Measurements from ENCODE around the gene NCOA4. TPM values are rescaled to one million over a fixed set of nuclear protein-coding genes. Genes with fewer than 3 reads are reported as not detected.
A peak's percentile ranks its signal among the peaks of the same experiment; 100 is the strongest.

NCOA4 gene
- total RNA-seq, 1 experiment from 2014 or later, result 69.4 TPM

- TF ChIP-seq ZNF425 (CRISPR knock-in tag; conservative IDR thresholded peaks at IDR 0.05) (no peak), ETV6 (CRISPR knock-in tag; IDR thresholded peaks at IDR 0.05) (no peak), ESRRA (CRISPR knock-in tag; IDR thresholded peaks at IDR 0.05; ENCODE audit: borderline replicate concordance) (no peak), MAX (CRISPR knock-in tag; IDR thresholded peaks at IDR 0.05) (0 out of 2 replicates have a peak, but pooled peaks have one; percentile 42), FOXK1 (CRISPR knock-in tag; IDR thresholded peaks at IDR 0.05) (peak; percentile 32; the same call in 1 of the 2 replicates)
These were observed at the start of gene NCOA4 (continued) for GRCh38 chr10:46030091-46030937.

- Mint-ChIP-seq H3K4me1 (peaks cover 2% of the 10 kb centered on the region; the same call in 1 of the 2 replicates), H3K4me3 (no peak overlapping the region), H3K27ac (no peak overlapping the region), H3K27me3 (ENCODE audit: low read depth) (no peaks in the 10 kb centered on the region; the same call in none of the 2 replicates), H3K9me3 (peaks cover 9% of the 10 kb centered on the region; the same call in 1 of the 2 replicates), H3K36me3 (no peaks in the 10 kb centered on the region)
- CTCF ChIA-PET, result no interaction called here
- POLR2A ChIA-PET, result no interaction called here
- TF ChIP-seq SMAD3 (CRISPR knock-in tag; IDR thresholded peaks at IDR 0.05; ENCODE audit: borderline replicate concordance) (no peak), JAZF1 (CRISPR knock-in tag; IDR thresholded peaks at IDR 0.05) (no peak), AFF4 (CRISPR knock-in tag; IDR thresholded peaks at IDR 0.05; ENCODE audit: borderline replicate concordance) (no peak), IRF1 (CRISPR knock-in tag; IDR thresholded peaks at IDR 0.05) (no peak), TCF7 (CRISPR knock-in tag; IDR thresholded peaks at IDR 0.05; ENCODE audit: low read depth) (no peak), TP53 (CRISPR knock-in tag; IDR thresholded peaks at IDR 0.05) (no peak), E2F5 (CRISPR knock-in tag; IDR thresholded peaks at IDR 0.05) (no peak), ZNF263 (CRISPR knock-in tag; IDR thresholded peaks at IDR 0.05; ENCODE audit: low read depth) (no peak), ZNF317 (CRISPR knock-in tag; IDR thresholded peaks at IDR 0.05; ENCODE audit: borderline replicate concordance, low read depth) (no peak), TEAD4 (CRISPR knock-in tag; IDR thresholded peaks at IDR 0.05) (no peak), SP1 (CRISPR knock-in tag; conservative IDR thresholded peaks at IDR 0.05) (no peak), ZSCAN18 (CRISPR knock-in tag; IDR thresholded peaks at IDR 0.05) (no peak), HMGXB4 (CRISPR knock-in tag; IDR thresholded peaks at IDR 0.05) (no peak), NR2C2 (CRISPR knock-in tag; IDR thresholded peaks at IDR 0.05) (no peak), FOXJ3 (CRISPR knock-in tag; IDR thresholded peaks at IDR 0.05; ENCODE audit: borderline replicate concordance) (no peak), NFATC4 (CRISPR knock-in tag; IDR thresholded peaks at IDR 0.05) (no peak), ETV6 (CRISPR knock-in tag; IDR thresholded peaks at IDR 0.05) (no peak)
- DNase-seq (ENCODE audit: low spot score) (no peak), ATAC-seq (no peak)
These were observed 49.6 kb upstream of the NCOA4 start for GRCh38 chr10:46079831-46080585.

Data from WTC11 (cell line).